DOHH2 (cell line): ENCODE measurements around the gene DLG5.

Experiments
- H3F3A ChIP-seq: fragments of 200-600 bp; sonication (generic), shearing (Covaris generic); 2 replicates; pipeline ENCODE4 v1.6.0; 2016; ENCODE audit warnings: antibody characterized with exemption, mild to moderate bottlenecking; ENCODE audit not compliant: control insufficient read depth, insufficient read depth
- H3K27ac ChIP-seq: fragments of 200-600 bp; sonication (generic); 2 replicates; pipeline ENCODE4 v1.5.1; 2014; ENCODE audit warnings: low read depth, mild to moderate bottlenecking, low read length, moderate library complexity
- H3K27me3 ChIP-seq: fragments of 200-600 bp; sonication (generic); 2 replicates; pipeline ENCODE4 v1.6.1; 2014; ENCODE audit warnings: mild to moderate bottlenecking, low read length, mixed read lengths; ENCODE audit not compliant: control insufficient read depth
- H3K36me3 ChIP-seq: fragments of 200-600 bp; sonication (generic); 2 replicates; pipeline ENCODE4 v1.6.1; 2014; ENCODE audit warnings: mild to moderate bottlenecking, low read length, moderate library complexity, mixed read lengths; ENCODE audit not compliant: control insufficient read depth
- H3K4me1 ChIP-seq: fragments of 200-600 bp; sonication (generic); 2 replicates; pipeline ENCODE4 v1.6.1; 2014; ENCODE audit warnings: mild to moderate bottlenecking, low read length, mixed read lengths; ENCODE audit not compliant: control insufficient read depth
- H3K4me2 ChIP-seq: fragments of 200-600 bp; sonication (generic); 2 replicates; pipeline ENCODE4 v1.6.0; 2014; ENCODE audit warnings: mild to moderate bottlenecking, low read length, moderate library complexity
- H3K4me3 ChIP-seq: fragments of 200-600 bp; sonication (generic); 2 replicates; pipeline ENCODE4 v1.5.1; 2014; ENCODE audit warnings: mild to moderate bottlenecking, low read length, mixed read lengths
- H3K79me2 ChIP-seq: fragments of 200-600 bp; sonication (generic); 2 replicates; pipeline ENCODE4 v1.6.1; 2014; ENCODE audit warnings: mild to moderate bottlenecking, low read length, mixed read lengths; ENCODE audit not compliant: control insufficient read depth
- H3K9me2 ChIP-seq: fragments of 200-600 bp; sonication (generic); replicated peaks from 2 replicates; pipeline ENCODE4 v1.6.1; 2014; ENCODE audit warnings: mild to moderate bottlenecking, low read length, mixed read lengths; ENCODE audit not compliant: control insufficient read depth
- H3K9me3 ChIP-seq: fragments of 200-600 bp; sonication (generic); 2 replicates; pipeline ENCODE4 v1.6.1; 2014; ENCODE audit warnings: antibody characterized with exemption, low read length, mixed read lengths; ENCODE audit not compliant: control insufficient read depth, insufficient read depth
- H4K20me1 ChIP-seq: fragments of 200-600 bp; sonication (generic); 2 replicates; pipeline ENCODE4 v1.6.0; 2014; ENCODE audit warnings: low read depth, mild to moderate bottlenecking, antibody characterized with exemption, low read length, moderate library complexity; ENCODE audit not compliant: control insufficient read depth, insufficient read depth
- CTCF ChIP-seq: fragments of 200-600 bp; sonication (generic); IDR thresholded peaks from one replicate; pipeline ENCODE4 v1.5.1; 2014; ENCODE audit warnings: antibody characterized with exemption, mild to moderate bottlenecking, low read depth, low read length; ENCODE audit not compliant: poor library complexity, severe bottlenecking
- EZH2phosphoT487 ChIP-seq: fragments of 200-600 bp; sonication (generic); IDR thresholded peaks from 2 replicates; pipeline ENCODE4 v1.6.1; 2017; ENCODE audit warnings: borderline replicate concordance, mild to moderate bottlenecking, antibody characterized with exemption, low read length, moderate library complexity, mixed read lengths

The DLG5 gene

GRCh38 chr10:77926566-77927401, at the start of gene DLG5:
TSS of gene DLG5 (minus strand) at chr10:77926755. CDS start at chr10:77926520, 235 bp downstream.
- peak within 1 kb of the TSS; percentile 70 for H3K4me3 ChIP-seq
- no peaks in the 10 kb centered on the region for H3F3A ChIP-seq
- no peaks in the 10 kb centered on the region for H3K36me3 ChIP-seq
- no peak within 1 kb of the TSS for H3K27ac ChIP-seq
- no peak for TF ChIP-seq CTCF
- TF ChIP-seq EZH2phosphoT487 = no peak
- H3K79me2 ChIP-seq = no peaks in the 10 kb centered on the region
- H3K4me2 ChIP-seq = peak within 1 kb of the TSS; percentile 62
- H4K20me1 ChIP-seq = no peaks in the 10 kb centered on the region
- H3K9me2 ChIP-seq = no peaks in the 10 kb centered on the region
- peaks cover 30% of the 10 kb centered on the region for H3K27me3 ChIP-seq
- H3K4me1 ChIP-seq = peaks cover 8% of the 10 kb centered on the region; the same call in 1 of the 2 replicates
- no peaks in the 10 kb centered on the region for H3K9me3 ChIP-seq

GRCh38 chr10:77975086-77975666, 48.6 kb upstream of the DLG5 start:
- no peaks in the 10 kb centered on the region for H3K79me2 ChIP-seq
- H3K4me1 ChIP-seq = peaks cover 9% of the 10 kb centered on the region
- no peaks in the 10 kb centered on the region for H3K9me2 ChIP-seq
- no peaks in the 10 kb centered on the region for H3K9me3 ChIP-seq
- H3K4me2 ChIP-seq = no peak overlapping the region
- TF ChIP-seq EZH2phosphoT487 = no peak
- H3K4me3 ChIP-seq = no peak overlapping the region
- H4K20me1 ChIP-seq = no peaks in the 10 kb centered on the region
- no peaks in the 10 kb centered on the region for H3K27me3 ChIP-seq
- no peak overlapping the region for H3K27ac ChIP-seq
- H3F3A ChIP-seq = peaks cover 2% of the 10 kb centered on the region; the same call in 1 of the 2 replicates
- H3K36me3 ChIP-seq = peaks cover 35% of the 10 kb centered on the region

- Histone ChIP-seq H3K4me3 (no peak overlapping the region), H3K4me1 (peaks cover 9% of the 10 kb centered on the region), H3K9me2 (no peaks in the 10 kb centered on the region), H3K79me2 (no peaks in the 10 kb centered on the region), H3F3A (peaks cover 2% of the 10 kb centered on the region; the same call in 1 of the 2 replicates), H3K9me3 (no peaks in the 10 kb centered on the region), H3K4me2 (no peak overlapping the region), H4K20me1 (no peaks in the 10 kb centered on the region), H3K27ac (no peak overlapping the region), H3K27me3 (no peaks in the 10 kb centered on the region), H3K36me3 (peaks cover 29% of the 10 kb centered on the region)
- TF ChIP-seq EZH2phosphoT487 (no peak), CTCF (peak; percentile 35)
Observed at GRCh38 chr10:77974396-77975074, 48.0 kb upstream of the DLG5 start.
